IMR-90 (cell line): ENCODE data around the gene GALNT9. TPM values are rescaled to one million over a fixed set of nuclear protein-coding genes. Genes with fewer than 3 reads are reported as not detected.

Experiments used
- ATAC-seq: fragments of 200-7000 bp; cut with Tn5 transposase; 2 replicates; pipeline ENCODE4 v1.9.1; 2020; ENCODE audit warnings: low read depth, mild to moderate bottlenecking, moderate library complexity
- BruUV-seq: library from RNA; stranded (reverse); fragments of 400-500 nt; replicated peaks from 2 replicates; lab custom pipeline; 2021; lab: Mats Ljungman, UMichigan
- CTCF ChIA-PET: fragments of 300-600 bp; formaldehyde crosslinking; extraction: SDS; loops from one replicate; lab custom pipeline; 2021; ENCODE audit warnings: antibody characterized with exemption; lab: Yijun Ruan, JAX
- POLR2A ChIA-PET: fragments of 300-600 bp; sonication (Branson Sonifier 250); formaldehyde crosslinking; loops from one replicate; lab custom pipeline; 2022; ENCODE audit warnings: antibody characterized with exemption; ENCODE audit not compliant: unreplicated experiment; lab: Charles Lee
- DNase-seq: peaks from one replicate; pipeline ENCODE4 v3.0.0; 2013
- H2AFZ ChIP-seq: replicated peaks from 2 replicates; pipeline ENCODE3; 2013; ENCODE audit warnings: low read length, mild to moderate bottlenecking; ENCODE audit not compliant: poor library complexity
- H2AK5ac ChIP-seq: 2 replicates; pipeline ENCODE4 v1.6.1; 2013; ENCODE audit warnings: low read depth, low read length, inconsistent platforms
- H2AK9ac ChIP-seq: replicated peaks from 2 replicates; pipeline ENCODE3; 2013; ENCODE audit warnings: mild to moderate bottlenecking, low read depth, low read length, moderate library complexity; ENCODE audit not compliant: poor library complexity
- H2BK120ac ChIP-seq: 2 replicates; pipeline ENCODE4 v1.6.1; 2013; ENCODE audit warnings: low read depth, low read length, inconsistent platforms
- H2BK15ac ChIP-seq: 3 replicates; pipeline ENCODE4 v1.6.1; 2013; ENCODE audit warnings: low read depth, low read length, inconsistent platforms
- H2BK20ac ChIP-seq: 2 replicates; pipeline ENCODE4 v1.6.1; 2013; ENCODE audit warnings: low read depth, mild to moderate bottlenecking, inconsistent platforms, low read length, moderate library complexity
- H2BK5ac ChIP-seq: 2 replicates; pipeline ENCODE4 v1.6.1; 2013; ENCODE audit warnings: mild to moderate bottlenecking, low read depth, low read length, inconsistent platforms; ENCODE audit not compliant: poor library complexity, severe bottlenecking
- H3K14ac ChIP-seq: replicated peaks from 2 replicates; pipeline ENCODE4 v1.6.1; 2013; ENCODE audit warnings: low read depth, low read length, inconsistent platforms
- H3K18ac ChIP-seq: 2 replicates; pipeline ENCODE4 v1.6.1; 2013; ENCODE audit warnings: low read depth, low read length, control low read depth
- H3K23ac ChIP-seq: 2 replicates; pipeline ENCODE4 v1.6.1; 2013; ENCODE audit warnings: low read depth, low read length, inconsistent platforms
- H3K27ac ChIP-seq: 2 replicates; pipeline ENCODE4 v1.5.1; 2013; ENCODE audit warnings: mild to moderate bottlenecking, control low read depth, low read length; ENCODE audit not compliant: insufficient read depth
- H3K27me3 ChIP-seq: 2 replicates; pipeline ENCODE4 v1.6.1; 2013; ENCODE audit warnings: low read length; ENCODE audit not compliant: control insufficient read depth, insufficient read depth
- H3K36me3 ChIP-seq: 2 replicates; pipeline ENCODE4 v1.6.1; 2013; ENCODE audit warnings: low read length, mixed read lengths; ENCODE audit not compliant: control insufficient read depth, insufficient read depth
- H3K4ac ChIP-seq: 2 replicates; pipeline ENCODE4 v1.6.1; 2013; ENCODE audit warnings: low read depth, low read length, inconsistent platforms
- H3K4me1 ChIP-seq: 2 replicates; pipeline ENCODE4 v1.6.1; 2013; ENCODE audit warnings: low read length, mixed read lengths; ENCODE audit not compliant: control insufficient read depth, insufficient read depth
- H3K4me2 ChIP-seq: 2 replicates; pipeline ENCODE4 v1.6.1; 2013; ENCODE audit warnings: low read depth, mild to moderate bottlenecking, control low read depth, low read length, moderate library complexity
- H3K4me3 ChIP-seq: 2 replicates; pipeline ENCODE4 v1.5.1; 2013; ENCODE audit warnings: low read depth, mild to moderate bottlenecking, control low read depth, low read length, moderate library complexity; ENCODE audit not compliant: insufficient read depth
- H3K56ac ChIP-seq: 2 replicates; pipeline ENCODE4 v1.6.1; 2013; ENCODE audit warnings: low read length, inconsistent platforms; ENCODE audit not compliant: insufficient read depth; ENCODE audit errors: extremely low read depth
- H3K79me1 ChIP-seq, 2 experiments: 2 replicates each; pipeline ENCODE4 v1.6.1; 2013; ENCODE audit warnings: low read length in 2 of 2, inconsistent platforms in 1 of 2, low read depth in 1 of 2
- H3K9ac ChIP-seq: 2 replicates; pipeline ENCODE4 v1.6.1; 2013; ENCODE audit warnings: low read depth, low read length, control low read depth
- H3K9me1 ChIP-seq: 2 replicates; pipeline ENCODE4 v1.6.1; 2013; ENCODE audit warnings: low read length, inconsistent platforms; ENCODE audit not compliant: insufficient read depth
- H3K9me3 ChIP-seq: 2 replicates; pipeline ENCODE4 v1.6.1; 2013; ENCODE audit warnings: low read length; ENCODE audit not compliant: control insufficient read depth, insufficient read depth
- H4K20me1 ChIP-seq: 2 replicates; pipeline ENCODE4 v1.6.1; 2013; ENCODE audit warnings: low read length, inconsistent platforms; ENCODE audit not compliant: insufficient read depth
- H4K5ac ChIP-seq: 2 replicates; pipeline ENCODE4 v1.6.1; 2013; ENCODE audit warnings: mild to moderate bottlenecking, low read depth, low read length, control low read depth
- H4K8ac ChIP-seq, 2 experiments: 2 replicates each; pipeline ENCODE4 v1.6.1; 2013; ENCODE audit warnings: low read depth in 2 of 2, low read length in 2 of 2, control low read depth in 1 of 2, inconsistent platforms in 1 of 2
- H4K91ac ChIP-seq: 2 replicates; pipeline ENCODE4 v1.6.1; 2013; ENCODE audit warnings: low read depth, low read length, inconsistent platforms; ENCODE audit not compliant: insufficient read depth
- CEBPB ChIP-seq: IDR thresholded peaks from 2 replicates; pipeline ENCODE4 v1.6.1; 2012; ENCODE audit warnings: low read depth, low read length, improper control_type of control experiment
- CHD1 ChIP-seq: IDR thresholded peaks from 2 replicates; pipeline ENCODE4 v1.6.1; 2012; ENCODE audit warnings: low read depth, low read length, improper control_type of control experiment
- CTCF ChIP-seq: conservative IDR thresholded peaks from 2 replicates; pipeline ENCODE4 v1.5.1; 2012; ENCODE audit warnings: mild to moderate bottlenecking, low read depth, low read length, improper control_type of control experiment
- ELK1 ChIP-seq: fragments of 150-350 bp; IDR thresholded peaks from 2 replicates; pipeline ENCODE4 v1.6.1; 2016; ENCODE audit warnings: low read depth, mild to moderate bottlenecking, low read length, moderate library complexity, borderline replicate concordance
- FOS ChIP-seq: fragments of 150-350 bp; IDR thresholded peaks from 2 replicates; pipeline ENCODE4 v1.6.1; 2016; ENCODE audit warnings: low read depth, low read length
- MAFK ChIP-seq: IDR thresholded peaks from 2 replicates; pipeline ENCODE4 v1.6.1; 2012; ENCODE audit warnings: low read depth, low read length, improper control_type of control experiment
- MXI1 ChIP-seq: IDR thresholded peaks from 2 replicates; pipeline ENCODE4 v1.6.1; 2012; ENCODE audit warnings: low read depth, mild to moderate bottlenecking, low read length, moderate library complexity, borderline replicate concordance
- NFE2L2 ChIP-seq: fragments of 150-350 bp; IDR thresholded peaks from 2 replicates; pipeline ENCODE4 v1.6.1; 2016; ENCODE audit warnings: low read depth, mild to moderate bottlenecking, low read length
- POLR2A ChIP-seq: IDR thresholded peaks from 2 replicates; pipeline ENCODE4 v1.6.1; 2012; ENCODE audit warnings: mild to moderate bottlenecking, low read depth, low read length
- RCOR1 ChIP-seq: IDR thresholded peaks from 2 replicates; pipeline ENCODE4 v1.6.1; 2012; ENCODE audit warnings: mild to moderate bottlenecking, low read length, improper control_type of control experiment; ENCODE audit not compliant: insufficient replicate concordance
- WGBS, 2 experiments: methylation state at CpG; one replicate each; pipeline versions ENCODE4 v1.1.5 to v1.1.7; 2013; ENCODE audit warnings: missing lambda C conversion rate in 2 of 2; ENCODE audit not compliant: insufficient read length in 1 of 2; ENCODE audit errors: extremely low coverage in 2 of 2; 5-methylcytosine and 5-hydroxymethylcytosine counted together
- dilution Hi-C: fragments of 300-500 bp; cut with HindIII; formaldehyde crosslinking; loops from one replicate; pipeline ENCODE4 v1.14.3; 2018; ENCODE audit warnings: low sequenced_read_pairs; ENCODE audit not compliant: unreplicated experiment
- in situ Hi-C: fragments of 300-500 bp; cut with MboI; formaldehyde crosslinking; loops from 3 replicates; pipeline ENCODE4 v1.14.3; 2019; ENCODE audit warnings: low sequenced_read_pairs, inconsistent platforms, mixed read lengths
- intact Hi-C: fragments of 100-400 bp; cut with micrococcal nuclease; formaldehyde crosslinking; loops from 2 replicates; pipeline ENCODE4 v1.10.0; 2022
- polyA plus RNA-seq, 3 experiments: library from polyadenylated mRNA; depleted of rRNA; stranded (reverse); fragments of >200 nt; gene quantifications; 2 replicates each; pipeline ENCODE4 v1.2.3, GENCODE V29; 2012; ENCODE audit warnings: low replicate concordance in 1 of 3
- total RNA-seq: library from RNA; depleted of rRNA; stranded (reverse); fragments of >200 nt; gene quantifications from 2 replicates; pipeline ENCODE4 v1.2.3, GENCODE V29; 2012

Gene GALNT9
- total and polyA plus RNA-seq, 2 of the 4 experiments (the other 2 are of a cell fraction), result under 0.01 to 0.12 TPM

GRCh38 chr12:132306885-132307191 lies 22.6 kb downstream of the GALNT9 start:
- Histone ChIP-seq H2BK5ac (no peak overlapping the region), H3K9ac (no peak overlapping the region), H2AK5ac (no peak overlapping the region), H3K18ac (no peak overlapping the region), H3K9me3 (peaks cover 12% of the 10 kb centered on the region), H3K27ac (no peak overlapping the region), H3K36me3 (no peaks in the 10 kb centered on the region), H2BK15ac (no peak overlapping the region), H3K9me1 (no peaks in the 10 kb centered on the region), H2AFZ (no peak overlapping the region), H4K91ac (no peak overlapping the region), H2AK9ac (no peak overlapping the region), H3K27me3 (no peaks in the 10 kb centered on the region), H3K79me1 (no peaks in the 10 kb centered on the region), H4K5ac (no peak overlapping the region), H3K4me1 (no peaks in the 10 kb centered on the region), H3K4me2 (no peak overlapping the region), H3K4me3 (no peak overlapping the region), H4K8ac (no peak overlapping the region), H2BK20ac (no peak overlapping the region), H3K56ac (no peak overlapping the region), H2BK120ac (no peak overlapping the region), H3K4ac (no peak overlapping the region), H3K14ac (no peak overlapping the region), H4K20me1 (no peaks in the 10 kb centered on the region), H3K23ac (no peak overlapping the region)
- ChIA-PET CTCF (no interaction called here), POLR2A (no interaction called here)
- DNase-seq (no peak), ATAC-seq (no peak)
- TF ChIP-seq MAFK (no peak), POLR2A (no peak), FOS (no peak), MXI1 (no peak), RCOR1 (no peak), CHD1 (no peak), ELK1 (no peak), CTCF (no peak), CEBPB (no peak), NFE2L2 (no peak)
- intact Hi-C loops, result no loop called here
- BruUV-seq, result no TSS peak
- dilution Hi-C loops, result no loop called here
- in situ Hi-C loops, result no loop called here
- 74% methylated on average over 3 of the region's 10 CpGs; no CpG with 5 or more reads in 1 of the 2 experiments for WGBS, 2 experiments
